SK-N-SH (cell line): ENCODE data around the gene ACTL10.

Source experiments
- CHD2 ChIP-seq: fragments of 150-350 bp; IDR thresholded peaks from 2 replicates; pipeline ENCODE4 v1.6.1; 2018; ENCODE audit warnings: low read length; ENCODE audit not compliant: partially characterized antibody
- CTCF ChIP-seq: fragments of 200-600 bp; sonication (generic); IDR thresholded peaks from 2 replicates; pipeline ENCODE4 v1.6.1; 2017; ENCODE audit warnings: antibody characterized with exemption, mild to moderate bottlenecking, moderate library complexity
- EP300 ChIP-seq, 2 experiments: IDR thresholded peaks; 2 replicates each; pipeline versions ENCODE4 v1.4.0 to v1.6.1; 2012; ENCODE audit warnings: borderline replicate concordance in 1 of 2, low read depth in 1 of 2, low read length in 1 of 2
- FOXM1 ChIP-seq: IDR thresholded peaks from 2 replicates; pipeline ENCODE4 v1.4.0; 2012; ENCODE audit warnings: low read depth, mild to moderate bottlenecking
- MEF2A ChIP-seq: IDR thresholded peaks from 2 replicates; pipeline ENCODE4 v1.4.0; 2012; ENCODE audit warnings: low read depth, borderline replicate concordance

GRCh38 chr20:33640287-33640686 lies 26.5 kb upstream of the ACTL10 start:
- TF ChIP-seq EP300 (IDR thresholded peaks at IDR 0.05; ENCODE audit: borderline replicate concordance in 1 of 2, low read depth in 1 of 2, low read length in 1 of 2) = no peak
- no peak for TF ChIP-seq CTCF
- TF ChIP-seq FOXM1 = no peak
- TF ChIP-seq CHD2 = no peak
- TF ChIP-seq MEF2A = no peak
